Spleen (tissue), 11 donors: ENCODE results near the gene F13A1. TPM values are rescaled to one million over a fixed set of nuclear protein-coding genes. Genes with fewer than 3 reads are reported as not detected.

ENCODE experiments used
- DNase-seq: peaks from one replicate; pipeline ENCODE4 v3.0.0-alpha.2; 2020
- H3K27ac ChIP-seq, 8 donors: fragments of 200-600 bp; sonication (generic) in 7 of 8; 1 replicate in 4 of 8; 2 replicates in 4 of 8; pipeline versions ENCODE4 v1.5.0 to v1.8.0; 2016 to 2021; ENCODE audit warnings: inconsistent platforms in 4 of 8, mild to moderate bottlenecking in 4 of 8, moderate library complexity in 1 of 8
- H3K27me3 ChIP-seq, 7 donors: fragments of 200-600 bp; sonication (generic) in 6 of 7; replicated peaks in 1 of 7; 1 replicate in 4 of 7; 2 replicates in 3 of 7; pipeline versions ENCODE4 v1.5.0 to v1.8.0; 2016 to 2021; ENCODE audit warnings: inconsistent platforms in 3 of 7, mild to moderate bottlenecking in 1 of 7
- H3K36me3 ChIP-seq, 6 donors: fragments of 200-600 bp; sonication (generic) in 5 of 6; 1 replicate in 4 of 6; 2 replicates in 2 of 6; pipeline versions ENCODE4 v1.5.0 to v1.8.0; 2016 to 2021; ENCODE audit warnings: inconsistent platforms in 2 of 6
- H3K4me1 ChIP-seq, 6 donors: fragments of 200-600 bp; sonication (generic) in 5 of 6; 1 replicate in 3 of 6; 2 replicates in 3 of 6; pipeline versions ENCODE4 v1.5.0 to v1.8.0; 2016 to 2021; ENCODE audit warnings: inconsistent platforms in 3 of 6
- H3K4me3 ChIP-seq, 8 donors: fragments of 200-600 bp; sonication (generic) in 7 of 8; 1 replicate in 4 of 8; 2 replicates in 4 of 8; pipeline versions ENCODE4 v1.5.0 to v1.8.0; 2016 to 2021; ENCODE audit warnings: inconsistent platforms in 4 of 8, mild to moderate bottlenecking in 4 of 8, moderate library complexity in 2 of 8
- H3K9me3 ChIP-seq, 8 donors: fragments of 200-600 bp; sonication (generic) in 7 of 8; 1 replicate in 4 of 8; 2 replicates in 4 of 8; pipeline versions ENCODE4 v1.5.0 to v1.8.0; 2016 to 2021; ENCODE audit warnings: inconsistent platforms in 4 of 8
- CTCF ChIP-seq, 11 experiments: fragments of 200-600 bp in 7 of 11; fragments of 450-650 bp in 4 of 11; sonication (generic) in 4 of 11; IDR thresholded peaks in 8 of 11; conservative IDR thresholded peaks in 3 of 11; 1 replicate in 7 of 11; 2 replicates in 4 of 11; pipeline versions ENCODE4 v1.4.0 to v1.8.0; 2016 to 2021; ENCODE audit warnings: antibody characterized with exemption in 11 of 11, inconsistent platforms in 4 of 11, mild to moderate bottlenecking in 1 of 11
- POLR2A ChIP-seq, 3 donors: fragments of 450-650 bp; IDR thresholded peaks; one replicate each; pipeline ENCODE4 v1.5.1; 2017; ENCODE audit warnings: antibody characterized with exemption in 3 of 3, mild to moderate bottlenecking in 1 of 3
- POLR2AphosphoS5 ChIP-seq, 3 donors: sonication (generic); formaldehyde crosslinking; IDR thresholded peaks; one replicate each; pipeline ENCODE4 v1.5.1; 2017; ENCODE audit warnings: antibody characterized with exemption in 3 of 3
- WGBS, 5 donors: extraction: QIAGEN DNeasy Blood & Tissue Kit in 3 of 5; methylation state at CpG; one replicate each; pipeline versions ENCODE4 v1.1.5 to v1.1.7; 2013 to 2018; 5-methylcytosine and 5-hydroxymethylcytosine counted together
- intact Hi-C: fragments of 100-400 bp; cut with DNase I; formaldehyde crosslinking; loops from one replicate; pipeline ENCODE4 v1.15.0; 2023; ENCODE audit warnings: low total_unique reads
- polyA plus RNA-seq, 3 donors: library from polyadenylated mRNA; stranded (reverse); fragments of 200-250 nt; gene quantifications; one replicate each; pipeline ENCODE4 v1.2.1, GENCODE V29; 2013
- total RNA-seq, 7 donors: library from RNA; depleted of rRNA in 3 of 7; stranded (reverse); fragments of >200 nt in 3 of 7; fragmentation: NEBNext Ultra II Directional in 4 of 7; extraction: Animal tissue kit (Norgen Biotek cat#: 25700) in 4 of 7; gene quantifications; one replicate each; pipeline versions ENCODE4 v1.1.0 to v1.2.1, GENCODE V29; 2016 to 2021
- donor health status: healthy with polysubstance abuse.
- donor health status: DM: no; HTN: no; CAD: no; lungs with moderate emphysema.
- donor health status: DM: no; HTN: no; CAD: no.
- donor health status: Bipolar disorder and iron deficiency.
- donor health status: healthy.
- donor health status: DM: no; HTN: no; CAD: no.
- donor health status: DM: yes; HTN: yes; CAD: no.

F13A1 gene
- total and polyA plus RNA-seq, 10 donors: 1.8 to 41.5 (median 25.9) TPM

DNA sequence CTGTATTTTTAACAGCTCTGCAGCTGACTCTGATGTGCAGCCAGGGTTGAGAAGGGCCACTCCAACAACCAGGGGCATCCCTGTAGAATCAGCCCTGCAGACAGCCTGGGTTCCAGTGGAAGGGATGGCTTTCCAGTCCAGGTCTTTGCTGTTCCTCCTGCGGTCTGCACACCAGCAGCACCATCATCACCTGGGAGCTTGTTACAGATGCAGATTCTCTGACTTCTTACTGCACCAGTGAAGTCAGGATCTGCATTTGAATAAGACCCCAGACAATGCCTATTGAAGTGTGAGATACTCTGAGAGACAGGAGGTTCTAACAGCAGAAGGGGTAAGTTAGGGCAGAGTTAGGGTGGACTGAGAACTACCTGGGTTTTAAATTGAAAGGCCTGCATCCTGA, 151.3 kb downstream of the F13A1 start:
- no peak for DNase-seq
- Histone ChIP-seq H3K4me1 (peaks cover 0 to 14% (median 0%) of the 10 kb centered on the region in 6 donors), H3K4me3 (no peak overlapping the region), H3K27ac (no peak overlapping the region), H3K36me3 (no peaks in the 10 kb centered on the region), H3K27me3 (no peaks in the 10 kb centered on the region), H3K9me3 (no peaks in the 10 kb centered on the region)
- 62 to 100% (median 82%) methylated on average over 1 of the region's 1 CpG for WGBS, 5 donors
- TF ChIP-seq POLR2A (IDR thresholded peaks at IDR 0.05): no peak
- no peak for TF ChIP-seq CTCF (IDR thresholded peaks at IDR 0.05 in 8 of 11, conservative IDR thresholded peaks at IDR 0.05 in 3 of 11)
- no peak for TF ChIP-seq POLR2AphosphoS5 (IDR thresholded peaks at IDR 0.05)
- intact Hi-C loops: no loop called here

GRCh38 chr6:6166064-6166463, 154.4 kb downstream of the F13A1 start:
- intact Hi-C loops: no loop called here
- Histone ChIP-seq H3K27ac (peak overlapping the region in 1 of 8 donors; percentile 15), H3K4me1 (peaks cover 0 to 14% (median 0%) of the 10 kb centered on the region in 6 donors), H3K36me3 (no peaks in the 10 kb centered on the region), H3K4me3 (no peak overlapping the region), H3K9me3 (no peaks in the 10 kb centered on the region), H3K27me3 (no peaks in the 10 kb centered on the region)
- 73 to 88% (median 83%) methylated on average over 3 of the region's 3 CpGs for WGBS, 5 donors
- DNase-seq: no peak
- TF ChIP-seq POLR2AphosphoS5 (IDR thresholded peaks at IDR 0.05) (no peak), POLR2A (IDR thresholded peaks at IDR 0.05) (no peak), CTCF (IDR thresholded peaks at IDR 0.05 in 8 of 11, conservative IDR thresholded peaks at IDR 0.05 in 3 of 11) (no peak)

DNA sequence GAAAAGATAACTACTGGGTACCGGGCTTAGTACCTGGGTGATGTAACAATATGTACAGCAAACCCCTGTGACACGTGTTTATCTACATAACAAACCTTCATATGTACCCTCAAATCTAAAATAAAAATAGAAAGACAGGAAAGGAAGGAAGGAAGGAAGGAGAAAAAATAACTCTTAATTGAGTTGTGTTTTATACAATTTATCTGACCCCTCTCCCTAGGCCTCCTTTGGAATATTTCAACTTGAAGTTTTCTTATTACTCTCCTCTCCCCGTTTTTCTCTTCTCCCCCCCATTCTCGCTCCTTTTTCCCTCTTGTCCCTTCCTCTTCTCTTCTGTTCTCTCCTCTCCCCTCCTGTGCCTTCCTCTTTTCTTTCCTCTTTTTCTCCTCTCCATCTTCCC, 156.1 kb downstream of the F13A1 start:
- no peak for DNase-seq
- Histone ChIP-seq H3K4me3 (no peak overlapping the region), H3K36me3 (no peaks in the 10 kb centered on the region), H3K27me3 (no peaks in the 10 kb centered on the region), H3K4me1 (peaks cover 0 to 14% (median 0%) of the 10 kb centered on the region in 6 donors), H3K9me3 (no peaks in the 10 kb centered on the region), H3K27ac (no peak overlapping the region)
- intact Hi-C loops: no loop called here
- WGBS, 5 donors: 68 to 73% (median 69%) methylated on average over 4 of the region's 4 CpGs
- TF ChIP-seq POLR2A (IDR thresholded peaks at IDR 0.05) (no peak), CTCF (IDR thresholded peaks at IDR 0.05 in 8 of 11, conservative IDR thresholded peaks at IDR 0.05 in 3 of 11) (no peak), POLR2AphosphoS5 (IDR thresholded peaks at IDR 0.05) (no peak)

DNA sequence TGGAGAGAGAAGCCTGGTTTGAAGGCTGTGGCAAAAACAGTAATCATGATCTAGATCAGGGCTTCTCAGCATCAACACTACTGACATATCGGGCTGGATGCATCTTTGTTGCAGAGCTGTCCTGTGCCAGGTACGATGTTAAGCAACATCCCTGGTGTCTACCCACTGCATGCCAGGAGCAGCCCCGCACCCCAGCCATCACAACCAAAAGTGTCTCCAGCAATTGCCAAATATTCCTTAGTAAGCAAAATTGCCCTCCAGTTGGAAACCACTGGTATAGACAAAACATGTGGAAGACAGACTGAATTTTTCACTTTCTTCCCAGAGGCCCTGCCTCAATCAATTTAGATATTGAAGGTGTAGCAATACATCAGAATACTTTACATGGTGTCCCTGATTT, 166.1 kb downstream of the F13A1 start:
- H3K27ac ChIP-seq: no peak overlapping the region
- no peaks in the 10 kb centered on the region for H3K27me3 ChIP-seq
- TF ChIP-seq CTCF (IDR thresholded peaks at IDR 0.05 in 8 of 11, conservative IDR thresholded peaks at IDR 0.05 in 3 of 11) (no peak), POLR2A (IDR thresholded peaks at IDR 0.05) (no peak), POLR2AphosphoS5 (IDR thresholded peaks at IDR 0.05) (no peak)
- intact Hi-C loops: no loop called here
- no peak for DNase-seq
- H3K4me1 ChIP-seq: no peaks in the 10 kb centered on the region
- no peaks in the 10 kb centered on the region for H3K9me3 ChIP-seq
- no peak overlapping the region for H3K4me3 ChIP-seq
- H3K36me3 ChIP-seq: no peaks in the 10 kb centered on the region
- WGBS, 5 donors: 87 to 97% (median 92%) methylated on average over 3 of the region's 3 CpGs
